GM19455 (cell line): ENCODE data around the gene PTGER1.

Source experiments
- ATAC-seq: cut with Tn5 transposase; IDR thresholded peaks from one replicate; pipeline ENCODE4 v1.9.1; 2021; ENCODE audit not compliant: unreplicated experiment

The PTGER1 gene

GRCh38 chr19:14442891-14443631 is 32.1 kb downstream of the PTGER1 start:
- no peak for ATAC-seq

- ATAC-seq, result no peak
These were observed 33.9 kb downstream of the PTGER1 start for GRCh38 chr19:14441041-14441938.

GRCh38 chr19:14440049-14440448 is 35.1 kb downstream of the PTGER1 start:
- ATAC-seq, result no peak

- ATAC-seq, result no peak
These were observed 36.1 kb downstream of the PTGER1 start for GRCh38 chr19:14439014-14439413.

- ATAC-seq, result no peak
These were observed 37.5 kb downstream of the PTGER1 start for GRCh38 chr19:14437578-14438140.

GRCh38 chr19:14435320-14436050 is 39.7 kb downstream of the PTGER1 start:
- ATAC-seq, result no peak

- no peak for ATAC-seq
These were observed 40.4 kb downstream of the PTGER1 start for GRCh38 chr19:14434543-14435319.

GRCh38 chr19:14433554-14434501 is 41.3 kb downstream of the PTGER1 start:
- ATAC-seq, result no peak

GRCh38 chr19:14432791-14433553 is 42.2 kb downstream of the PTGER1 start, which contains the start of gene PKN1:
TSS of gene PKN1 (plus strand) at chr19:14433306. CDS start at chr19:14433522, 216 bp downstream.
- ATAC-seq, result no peak

GRCh38 chr19:14430712-14431111 is 44.4 kb downstream of the PTGER1 start:
- no peak for ATAC-seq

- no peak for ATAC-seq
These were observed 46.2 kb downstream of the PTGER1 start for GRCh38 chr19:14428882-14429416.

- no peak for ATAC-seq
These were observed 47.7 kb downstream of the PTGER1 start for GRCh38 chr19:14427461-14427860.

GRCh38 chr19:14425696-14426138 is 49.4 kb downstream of the PTGER1 start:
- ATAC-seq, result no peak
